ENCODE data around the gene SMAD7. TPM values are rescaled to one million over a fixed set of nuclear protein-coding genes. Genes with fewer than 3 reads are reported as not detected.

Gene SMAD7
- total RNA-seq, 1 experiment from 2014 or later = 8.8 TPM

DNA sequence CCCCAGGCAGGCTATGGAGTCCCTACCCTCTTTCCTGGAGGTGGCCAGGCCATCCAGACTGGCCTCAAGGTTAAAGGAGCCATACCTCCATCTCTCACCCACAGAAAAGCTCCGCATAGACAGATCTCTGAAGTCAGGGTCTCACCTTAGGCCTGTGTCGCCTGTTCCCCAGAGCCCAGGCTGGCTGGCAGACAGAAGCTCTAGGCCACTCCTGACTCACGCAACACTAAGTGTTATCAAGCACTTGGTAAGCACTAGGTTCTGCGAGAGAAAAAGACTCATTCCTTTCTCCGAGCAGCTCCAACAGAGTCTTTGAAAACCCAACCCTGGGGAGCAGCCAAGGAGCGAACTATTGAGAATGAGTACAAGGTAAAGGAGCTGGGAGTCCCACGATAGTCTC, 6.1 kb downstream of the SMAD7 start:
- peak; percentile 57 for DNase-seq (ENCODE audit: low read depth)

DNA sequence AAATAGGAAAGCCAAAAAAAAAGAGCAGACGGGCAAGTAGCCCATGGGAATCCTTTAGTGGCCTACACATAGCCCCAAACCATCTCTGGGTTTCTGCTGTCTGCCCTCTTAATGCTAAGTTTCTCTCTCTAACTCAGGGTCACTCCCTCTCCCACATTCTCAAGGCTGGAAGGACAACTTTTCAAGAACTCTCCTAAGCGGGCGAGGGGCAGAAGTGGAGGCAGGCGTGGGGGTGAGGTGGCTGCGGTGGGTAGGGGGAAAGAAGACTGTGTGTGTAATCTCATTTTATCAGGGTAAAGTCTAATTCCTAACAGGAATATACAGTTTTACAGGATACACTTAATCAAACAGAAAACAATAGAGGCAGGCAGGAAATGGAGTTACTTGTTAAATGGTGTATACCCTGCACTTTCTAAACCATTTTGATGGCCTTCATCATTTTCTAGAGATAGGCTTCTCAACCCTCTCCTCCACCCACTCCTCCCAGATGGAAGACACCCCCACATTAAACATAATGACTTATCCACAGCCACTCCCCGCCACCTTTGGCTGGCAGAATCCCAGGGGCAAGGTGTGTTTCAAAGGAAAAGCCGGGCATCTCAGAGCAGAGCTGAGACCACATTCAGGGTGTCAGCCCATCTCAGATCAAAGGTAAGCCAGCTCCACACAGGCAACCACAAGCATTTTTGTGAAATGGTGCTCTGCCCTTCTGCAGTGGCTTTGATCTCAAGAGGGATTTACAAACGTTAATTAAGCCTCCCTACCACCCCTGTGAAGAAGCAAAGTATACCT, 6.8 kb downstream of the SMAD7 start:
- no peak for DNase-seq (ENCODE audit: low read depth)

DNA sequence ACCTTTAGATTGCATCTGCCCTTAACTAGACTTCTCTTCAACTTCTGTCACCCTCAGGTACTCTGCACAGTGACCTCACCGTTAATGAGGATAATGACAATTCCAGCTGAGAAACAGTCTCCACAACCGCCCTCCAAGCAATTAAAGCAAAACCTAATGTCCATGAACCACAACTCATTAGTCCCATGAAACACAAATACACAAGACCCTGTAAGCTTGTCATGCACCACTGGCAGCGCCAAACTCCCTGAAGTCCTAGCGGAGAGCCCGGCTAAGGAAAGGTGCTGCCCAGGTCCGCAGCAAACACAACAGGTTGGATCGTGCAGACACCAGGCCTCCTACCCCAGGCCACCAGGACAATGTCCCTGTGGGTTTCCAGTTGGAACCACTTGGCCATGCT, 7.4 kb downstream of the SMAD7 start:
- DNase-seq (ENCODE audit: low read depth) = no peak

DNA sequence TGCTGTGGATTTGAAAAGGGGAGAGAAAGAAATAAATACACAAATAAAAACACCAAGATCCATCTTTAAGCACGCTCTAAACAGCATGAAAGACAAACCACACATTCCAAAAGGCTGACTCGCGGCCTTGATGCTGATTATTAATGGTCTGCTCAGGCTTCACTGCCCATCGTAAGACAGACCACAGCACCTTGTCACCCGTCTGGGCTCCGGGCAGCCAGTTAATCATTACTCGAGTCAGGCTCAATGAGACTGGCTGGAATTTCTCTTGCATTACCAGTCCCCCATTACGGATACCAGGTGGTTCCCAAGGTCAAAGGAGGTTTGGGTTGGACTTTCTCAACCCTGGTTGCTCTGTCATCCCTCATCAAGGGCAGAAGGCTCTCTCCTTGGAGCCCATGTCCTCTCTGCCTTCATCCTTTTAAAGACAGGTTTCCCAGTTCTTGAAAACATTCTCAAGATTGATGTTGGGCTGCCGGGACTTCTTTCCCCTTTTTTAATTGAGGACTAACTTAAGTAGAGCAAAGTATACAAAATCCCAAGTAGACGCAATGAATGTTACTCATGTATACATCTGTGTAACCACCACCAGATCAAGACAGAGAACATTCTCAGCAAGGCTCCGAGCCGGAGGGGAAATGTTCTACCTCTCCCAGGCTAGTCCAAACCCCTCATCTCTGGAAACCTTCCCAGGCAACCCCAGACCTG, 8.1 kb downstream of the SMAD7 start:
- peak; percentile 98 for DNase-seq (ENCODE audit: low read depth)

DNA sequence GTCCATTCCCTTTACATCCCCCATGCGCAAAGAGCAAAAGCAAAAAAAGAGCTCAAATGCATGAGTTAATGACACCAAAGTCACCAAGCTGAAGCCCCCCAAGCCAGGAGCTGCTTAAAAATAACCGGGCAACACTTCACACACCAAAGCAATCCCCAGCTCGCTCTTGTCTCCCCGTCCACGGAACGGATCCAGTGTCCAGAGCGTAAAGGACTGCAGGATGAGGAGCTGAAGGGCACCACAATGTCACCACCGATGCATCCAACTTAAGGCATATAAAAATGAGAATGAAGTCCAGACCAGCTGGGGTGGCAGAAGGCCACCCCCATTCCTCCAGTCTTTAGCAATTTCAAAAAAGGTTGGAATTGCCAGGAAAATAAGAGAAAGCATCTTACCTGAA, 8.7 kb downstream of the SMAD7 start:
- no peak for DNase-seq (ENCODE audit: low read depth)

DNA sequence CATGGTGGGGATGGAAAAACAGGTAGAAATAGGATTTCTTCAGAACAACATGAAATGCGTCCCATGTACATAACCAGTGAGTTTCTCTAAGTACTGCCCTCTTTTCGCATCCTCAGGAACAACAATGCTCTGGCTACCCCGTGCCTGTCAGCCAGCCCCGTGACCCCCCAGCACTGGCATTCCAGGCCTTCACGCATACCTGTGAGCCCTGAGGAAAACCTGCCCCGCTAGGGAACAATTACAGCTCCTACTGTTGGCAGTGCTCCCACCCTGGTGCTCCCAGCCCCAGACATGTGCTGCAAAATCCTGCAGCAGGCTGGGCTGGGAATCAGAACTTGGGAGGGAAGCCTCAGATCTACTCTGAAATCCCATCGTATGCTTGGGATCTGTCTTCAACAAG, 9.1 kb downstream of the SMAD7 start:
- no peak for DNase-seq (ENCODE audit: low read depth)

DNA sequence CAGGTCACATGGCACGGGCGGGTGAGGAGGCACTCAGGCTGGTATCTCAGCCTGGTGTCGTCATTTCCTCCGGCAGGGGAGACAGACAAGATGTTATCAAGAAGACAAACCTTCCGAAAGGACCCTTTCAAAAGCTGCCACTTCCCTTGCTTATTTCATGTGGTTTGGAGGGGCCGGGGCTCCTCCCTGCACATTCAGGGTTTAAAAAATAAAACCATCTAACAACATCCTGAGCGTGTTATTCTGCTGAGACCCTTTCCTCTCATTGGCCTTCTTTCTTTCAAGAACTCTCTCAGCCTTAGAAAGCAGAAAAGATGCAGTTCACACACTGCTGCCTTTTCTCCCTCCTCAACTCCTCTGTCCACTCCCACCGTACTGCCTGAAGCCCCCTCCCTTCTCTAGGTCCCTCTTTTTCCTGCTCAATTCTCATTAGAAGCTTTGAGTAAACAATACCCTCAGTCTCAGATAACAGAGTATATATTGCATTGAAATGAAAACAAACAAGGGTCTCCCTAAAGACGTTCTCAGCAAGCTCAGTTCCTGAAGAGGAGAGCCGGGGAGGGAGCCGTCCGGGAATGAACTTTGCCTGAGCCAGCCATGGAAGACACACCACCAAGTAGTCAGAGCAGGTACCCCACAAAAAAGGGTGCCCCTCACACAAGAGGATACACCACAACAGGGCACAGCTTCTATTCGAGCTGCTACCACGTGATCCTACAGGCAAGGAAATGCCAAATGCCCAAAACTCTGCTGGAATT, 9.7 kb downstream of the SMAD7 start:
- peak; percentile 47 for DNase-seq (ENCODE audit: low read depth)

DNA sequence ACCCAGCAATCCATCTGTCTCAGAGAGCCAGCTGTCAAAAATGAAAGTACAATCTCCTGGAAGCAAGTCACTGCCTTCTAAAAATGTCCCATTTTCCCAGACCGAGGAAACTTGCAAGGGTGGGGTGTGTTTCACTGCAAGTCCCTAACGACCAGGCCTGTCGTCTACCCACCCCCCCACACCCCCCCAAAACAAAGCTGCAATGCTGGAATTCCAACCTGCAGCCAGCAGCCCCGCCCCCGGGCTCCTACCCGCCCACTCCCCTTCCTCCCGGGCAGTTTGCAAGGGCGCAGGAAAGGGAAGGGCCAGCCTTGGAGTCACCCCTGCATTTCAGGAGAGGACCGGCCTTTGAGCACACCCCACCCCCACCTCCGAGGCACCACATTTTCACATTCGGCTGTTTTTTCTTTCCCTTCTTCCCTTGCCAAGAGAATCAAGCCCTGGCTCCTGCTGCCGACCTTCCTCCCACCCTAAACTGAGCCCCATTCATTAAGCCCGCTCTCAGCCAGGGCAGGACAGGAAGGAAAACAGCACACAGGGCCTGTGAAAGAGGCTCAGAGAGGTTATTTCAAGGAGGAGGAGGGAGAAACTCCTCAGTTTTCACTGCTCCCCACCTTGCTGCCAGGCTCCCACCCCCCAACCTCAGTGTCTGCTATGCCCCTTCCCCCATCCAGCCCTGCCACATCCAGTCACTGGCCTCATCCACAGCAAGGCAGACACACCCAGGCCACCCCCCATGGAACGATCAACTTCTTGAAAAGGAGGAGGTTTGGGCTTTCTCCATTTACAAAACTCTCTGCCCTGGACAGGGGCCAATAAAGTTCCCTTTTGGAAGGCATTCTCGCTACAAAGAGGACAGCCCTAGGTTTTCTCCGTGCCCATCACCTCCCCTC, 11.3 kb downstream of the SMAD7 start:
- DNase-seq (ENCODE audit: low read depth) = peak; percentile 55

DNA sequence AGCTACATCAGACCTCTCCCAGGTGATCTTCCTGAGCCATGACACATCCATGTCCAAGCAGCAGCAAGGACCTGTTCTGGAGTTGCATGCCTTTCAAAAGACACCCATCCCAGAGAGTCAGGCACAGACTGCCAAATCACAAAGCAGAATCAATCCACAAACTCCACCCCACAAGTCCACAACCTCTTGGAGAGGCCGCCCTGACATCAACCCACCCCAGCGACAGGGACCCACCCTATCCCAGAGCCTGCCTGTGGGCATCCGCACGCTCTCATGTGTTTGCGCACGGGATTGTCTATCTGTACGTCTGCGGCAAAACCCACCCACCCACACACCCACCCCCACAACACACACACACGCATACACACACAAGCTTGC, 11.9 kb downstream of the SMAD7 start:
- no peak for DNase-seq (ENCODE audit: low read depth)

DNA sequence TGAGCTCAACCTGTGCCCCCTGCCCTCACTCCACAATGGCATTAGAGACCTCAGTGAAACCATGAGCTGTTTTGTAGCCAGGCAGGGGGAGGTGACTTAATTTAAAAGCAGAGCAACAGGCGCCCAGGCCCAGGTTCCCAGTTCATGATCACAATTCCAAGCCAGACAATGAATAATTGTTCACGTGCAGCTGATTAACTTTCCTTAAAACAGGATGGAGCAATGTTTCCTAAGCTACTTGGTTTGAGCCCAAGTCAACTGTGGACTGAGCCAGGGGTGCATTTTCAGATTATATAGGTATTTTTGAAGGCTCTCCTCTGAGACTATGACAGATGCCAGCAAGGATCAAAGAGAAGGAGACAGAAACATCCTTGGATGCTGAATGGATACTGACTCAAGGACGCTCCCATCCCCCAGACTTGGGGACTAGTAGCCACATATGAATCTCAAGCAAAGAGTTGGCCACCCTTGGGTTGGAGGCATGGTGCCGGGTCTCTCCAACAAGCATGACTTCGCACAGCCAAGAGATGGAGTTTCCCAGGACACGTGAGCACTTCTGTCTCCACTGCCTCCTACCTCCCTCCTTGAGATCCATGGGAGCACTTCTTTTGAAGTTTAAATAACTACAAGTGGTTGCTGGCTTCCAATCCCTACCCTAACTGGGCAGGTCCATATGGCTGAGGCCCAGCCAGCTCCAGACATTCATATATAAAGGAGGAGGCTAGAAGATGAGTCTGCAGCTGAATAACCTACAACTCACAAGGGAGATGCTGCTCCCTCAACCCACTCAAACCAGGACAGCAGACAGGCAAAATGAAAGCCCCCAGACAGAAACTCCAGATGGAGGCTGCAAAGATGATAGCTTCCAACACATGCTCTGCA, 12.7 kb downstream of the SMAD7 start:
- DNase-seq (ENCODE audit: low read depth) = no peak

DNA sequence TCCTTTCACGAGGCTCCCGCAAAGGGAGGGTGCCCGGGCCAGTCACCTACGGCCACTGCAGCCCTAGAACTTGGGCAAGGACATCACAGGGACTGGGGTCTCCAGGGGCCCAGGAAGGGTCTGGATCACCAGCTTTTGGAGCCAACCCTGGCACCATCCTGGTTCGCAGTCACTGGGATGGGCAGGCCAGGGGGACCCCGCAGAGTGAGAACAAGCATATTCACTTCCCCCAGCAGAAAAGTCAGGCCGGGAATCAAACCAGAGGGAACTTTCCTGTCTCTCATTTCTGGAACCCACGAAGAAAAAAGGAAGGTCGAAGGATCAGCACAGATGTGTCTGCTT, 15.4 kb downstream of the SMAD7 start:
- no peak for DNase-seq (ENCODE audit: low read depth)

DNA sequence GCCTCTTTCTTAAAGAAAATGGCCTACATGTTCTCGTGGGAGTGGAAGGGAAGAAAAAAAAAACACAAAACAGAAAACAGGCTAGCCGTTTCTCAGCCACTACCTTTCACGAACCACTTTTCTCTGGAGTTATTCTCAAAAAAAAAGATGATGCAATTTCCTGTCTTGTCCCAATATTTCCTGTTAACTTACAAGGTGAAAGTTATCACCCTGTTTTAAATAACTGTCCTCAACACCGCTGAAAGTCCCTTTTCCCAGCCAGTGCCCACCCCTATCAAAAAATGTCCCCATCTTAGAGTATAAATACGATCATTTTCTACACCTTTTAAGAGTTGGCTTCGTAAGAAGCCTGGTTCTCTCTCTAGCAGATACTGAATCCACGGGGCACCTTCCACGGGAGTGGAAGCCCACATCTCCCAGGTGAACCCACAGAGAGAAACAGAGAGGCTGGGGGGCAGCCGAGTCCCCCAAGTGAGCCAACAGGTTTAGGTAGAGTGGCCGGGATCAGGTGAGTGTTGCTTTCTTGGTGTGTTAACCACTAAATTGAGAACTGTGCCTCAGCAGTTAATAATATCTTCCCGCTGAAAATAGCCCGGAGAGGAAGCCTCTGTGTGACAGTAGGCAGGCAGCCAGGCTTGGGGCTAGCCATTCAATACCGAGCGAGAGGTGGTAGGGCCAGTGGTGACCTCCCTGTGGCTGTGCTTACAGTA, 15.9 kb downstream of the SMAD7 start:
- DNase-seq (ENCODE audit: low read depth) = peak; percentile 69

DNA sequence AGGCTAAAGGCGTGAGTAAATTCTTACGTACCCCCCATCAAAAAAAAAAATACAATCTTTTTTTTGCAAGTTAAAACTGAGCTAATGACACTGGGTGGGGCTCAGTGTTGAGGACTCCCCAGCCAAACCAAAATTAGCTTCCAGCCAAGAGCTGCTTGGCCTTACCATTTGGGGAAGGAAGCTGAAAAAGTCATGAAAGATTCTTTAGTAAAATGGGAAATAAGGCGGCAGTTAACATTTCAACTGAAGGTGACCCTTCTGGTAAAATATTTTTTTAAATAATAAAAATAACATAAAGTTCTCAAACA, 16.4 kb downstream of the SMAD7 start:
- no peak for DNase-seq (ENCODE audit: low read depth)

DNA sequence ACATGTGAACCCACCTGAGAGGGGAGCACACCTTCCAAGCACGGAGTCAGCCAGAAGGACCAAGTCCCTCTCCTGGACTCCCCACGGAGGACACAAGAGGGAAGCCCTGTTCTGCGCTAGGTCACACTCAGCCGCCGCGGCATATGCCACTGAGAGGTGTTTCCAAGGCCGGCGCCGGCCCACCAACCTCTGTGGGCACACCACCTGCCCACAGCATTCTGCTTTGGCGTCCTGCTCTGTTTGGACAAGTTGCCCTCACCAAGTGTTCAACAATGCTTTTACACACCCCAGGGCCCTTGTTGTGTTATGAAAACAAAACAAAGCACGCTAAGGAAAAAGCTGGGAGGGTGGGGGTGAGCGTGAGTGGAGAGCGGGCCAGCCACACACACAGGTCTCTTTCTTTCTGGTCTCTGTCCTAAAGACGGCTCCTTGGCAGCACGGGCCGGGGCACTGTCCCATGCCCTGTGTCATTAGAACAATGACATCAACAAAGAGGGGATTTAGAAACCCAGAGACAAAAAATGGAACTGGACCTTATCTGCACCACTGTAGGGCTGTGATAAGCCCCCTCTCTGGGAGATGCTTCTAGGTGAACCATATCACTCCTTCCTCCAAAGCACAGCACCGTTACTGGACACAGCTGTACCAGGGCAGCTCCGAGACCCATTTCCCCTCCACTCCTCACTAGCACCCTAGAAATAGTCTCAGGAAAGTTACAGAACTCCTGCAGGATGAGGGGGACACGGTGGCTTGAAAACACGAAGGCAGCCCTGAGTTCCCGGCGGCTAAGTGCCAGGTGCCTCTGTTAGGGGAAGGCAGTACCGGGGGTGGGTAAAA, 17.0 kb downstream of the SMAD7 start:
- DNase-seq (ENCODE audit: low read depth) = no peak

DNA sequence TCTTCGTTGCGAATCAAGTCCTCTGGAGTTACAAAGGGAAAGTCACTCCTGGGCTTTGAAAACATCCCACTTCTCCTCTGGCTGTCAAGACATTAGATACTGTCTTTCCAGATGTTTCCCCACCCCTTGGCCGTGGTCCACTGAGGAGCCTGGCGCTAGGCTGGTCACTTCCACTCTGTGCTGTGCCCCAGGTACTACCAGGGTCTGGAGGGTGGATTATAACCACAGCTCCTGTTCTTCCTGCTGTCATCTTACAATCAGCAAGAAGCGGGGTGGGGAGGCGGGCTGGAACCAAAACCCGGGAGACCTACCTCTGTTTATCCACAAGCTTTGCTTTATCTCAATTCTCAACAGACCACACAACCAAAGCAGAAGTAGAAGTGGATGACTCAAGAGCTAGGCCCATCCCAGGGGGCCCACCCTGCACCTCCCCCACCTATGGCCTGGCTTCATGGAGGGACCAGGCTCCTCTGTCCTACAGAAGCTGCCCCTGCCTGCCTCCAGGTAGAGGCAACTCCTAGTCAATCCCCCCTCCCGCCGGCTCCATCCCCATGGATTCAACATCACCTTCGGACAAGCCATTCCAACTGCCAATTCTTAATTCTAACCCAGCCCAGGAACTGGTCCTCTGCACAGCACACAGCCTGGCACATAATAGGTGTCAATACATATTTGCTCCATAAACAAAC, 17.8 kb downstream of the SMAD7 start:
- no peak for DNase-seq (ENCODE audit: low read depth)

DNA sequence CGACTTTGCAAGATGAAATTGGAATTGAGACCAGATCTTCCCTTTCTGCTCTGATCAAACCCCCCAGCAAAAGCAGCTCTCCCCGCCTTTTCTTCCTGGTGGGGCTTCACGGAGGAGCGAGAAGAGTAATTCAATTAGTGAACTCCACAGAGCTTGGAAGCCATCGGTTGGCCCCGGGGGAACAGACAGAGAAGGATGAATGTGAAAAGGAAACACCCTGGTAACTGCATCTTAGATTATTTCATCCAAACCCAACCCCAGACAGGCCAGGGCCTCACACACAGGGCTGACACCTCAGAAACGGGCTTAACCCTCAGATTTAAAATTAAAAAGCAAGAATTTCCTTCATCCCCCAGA, 18.3 kb downstream of the SMAD7 start:
- no peak for DNase-seq (ENCODE audit: low read depth)

DNA sequence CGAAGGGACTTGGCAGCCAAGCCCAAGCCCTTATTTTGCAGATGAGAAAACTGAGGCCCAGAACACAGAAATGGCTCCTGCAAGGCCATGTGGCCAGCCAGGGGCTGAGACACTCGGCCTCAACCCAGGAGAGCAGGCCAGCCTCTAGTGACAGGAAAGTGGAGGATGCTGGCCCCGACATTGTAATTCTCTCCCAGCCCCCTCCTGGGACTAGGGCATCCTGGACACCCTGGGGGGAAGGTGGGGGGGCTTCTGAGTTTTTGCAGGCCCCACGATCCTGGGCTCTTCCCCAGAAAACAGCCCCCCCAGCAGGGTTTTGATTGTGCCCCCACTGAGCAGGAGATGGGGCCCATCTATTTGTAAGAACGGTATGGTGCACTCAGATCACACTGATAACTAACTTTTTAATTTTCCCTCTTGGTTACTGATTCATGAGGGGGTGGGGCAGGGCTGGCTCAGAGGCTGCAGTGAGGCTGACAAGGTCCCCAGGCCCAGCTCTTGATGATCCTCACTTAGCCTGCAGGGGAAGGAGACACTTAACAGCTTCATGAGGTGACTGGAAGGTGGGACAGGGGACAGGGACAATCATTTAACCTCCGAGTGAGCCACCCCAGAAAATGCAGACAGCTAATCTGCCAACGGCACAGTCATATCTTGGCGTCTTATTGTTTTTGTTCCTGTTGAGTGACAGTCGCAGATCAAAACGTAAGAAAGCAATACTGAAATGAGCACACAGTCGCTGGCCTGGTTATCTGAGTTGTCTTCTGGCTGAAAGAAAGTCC, 18.9 kb downstream of the SMAD7 start:
- DNase-seq (ENCODE audit: low read depth) = no peak

DNA sequence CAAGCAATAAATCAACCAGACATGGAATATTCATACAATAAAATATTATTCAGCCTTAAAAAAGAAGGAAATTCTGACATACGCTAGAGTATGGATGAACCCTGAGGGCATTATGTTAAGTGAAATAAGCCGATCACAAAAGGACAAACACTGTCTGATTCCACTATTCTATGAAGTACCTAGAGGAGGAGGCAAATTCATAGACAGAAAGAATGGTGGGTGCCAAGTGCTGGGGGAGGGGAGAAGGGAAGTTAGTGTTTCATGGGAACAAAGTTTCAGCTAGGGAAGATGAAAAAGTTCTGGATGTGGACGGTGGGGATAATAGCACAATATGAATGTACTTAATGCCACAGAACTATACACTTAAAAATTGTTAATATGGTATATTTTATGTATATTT, 19.8 kb downstream of the SMAD7 start:
- DNase-seq (ENCODE audit: low read depth) = no peak

Data from RPMI7951 (cell line).